Central memory CD4-positive, alpha-beta T cell (primary cell): ENCODE data around the gene SCYGR1.
"Not testable (repeated sequence)": the region's sequence is repeated elsewhere in the genome, so short reads cannot be mapped to it uniquely, and the experiment has no call there.

Experiments used
- DNase-seq: peaks from one replicate; pipeline ENCODE4 v3.0.0; 2022

SCYGR1 gene

DNA sequence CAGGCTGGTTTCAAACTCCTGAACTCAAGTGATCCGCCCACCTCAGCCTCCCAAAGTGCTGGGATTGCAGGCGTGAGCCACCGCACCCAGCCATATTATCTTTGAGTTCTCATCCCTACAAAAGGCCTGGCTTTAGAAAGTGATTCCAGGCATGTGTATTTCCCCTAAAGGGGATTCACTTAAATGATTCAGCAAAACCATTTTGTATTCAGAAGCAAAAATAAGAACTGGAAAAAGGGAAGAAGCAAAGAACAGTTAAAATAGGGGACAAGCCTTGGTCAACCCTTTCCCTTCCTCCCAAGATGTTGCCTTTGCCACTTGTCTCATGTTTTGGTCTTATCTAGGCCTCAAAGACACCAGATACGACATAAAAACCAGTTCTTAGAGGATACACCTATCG is 19.2 kb downstream of the SCYGR1 start:
- DNase-seq = no peak

DNA sequence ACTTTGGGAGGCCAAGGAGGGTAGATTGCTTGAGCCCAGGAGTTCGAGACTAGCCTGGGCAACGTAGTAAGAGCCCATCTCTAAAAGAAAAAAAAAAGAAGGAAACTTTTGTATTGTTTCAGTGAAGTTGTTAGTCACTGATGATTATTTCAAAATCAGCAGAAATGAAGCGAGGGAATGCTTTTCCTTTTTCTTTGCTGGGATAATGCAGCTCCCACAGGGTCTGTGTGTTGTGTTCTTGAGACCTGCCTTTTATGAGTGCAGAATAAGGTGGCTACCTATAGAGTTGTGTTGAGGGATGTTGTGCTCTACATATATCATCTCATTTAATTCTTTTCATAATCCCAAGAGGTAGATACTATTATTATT is 20.3 kb downstream of the SCYGR1 start:
- DNase-seq = no peak

DNA sequence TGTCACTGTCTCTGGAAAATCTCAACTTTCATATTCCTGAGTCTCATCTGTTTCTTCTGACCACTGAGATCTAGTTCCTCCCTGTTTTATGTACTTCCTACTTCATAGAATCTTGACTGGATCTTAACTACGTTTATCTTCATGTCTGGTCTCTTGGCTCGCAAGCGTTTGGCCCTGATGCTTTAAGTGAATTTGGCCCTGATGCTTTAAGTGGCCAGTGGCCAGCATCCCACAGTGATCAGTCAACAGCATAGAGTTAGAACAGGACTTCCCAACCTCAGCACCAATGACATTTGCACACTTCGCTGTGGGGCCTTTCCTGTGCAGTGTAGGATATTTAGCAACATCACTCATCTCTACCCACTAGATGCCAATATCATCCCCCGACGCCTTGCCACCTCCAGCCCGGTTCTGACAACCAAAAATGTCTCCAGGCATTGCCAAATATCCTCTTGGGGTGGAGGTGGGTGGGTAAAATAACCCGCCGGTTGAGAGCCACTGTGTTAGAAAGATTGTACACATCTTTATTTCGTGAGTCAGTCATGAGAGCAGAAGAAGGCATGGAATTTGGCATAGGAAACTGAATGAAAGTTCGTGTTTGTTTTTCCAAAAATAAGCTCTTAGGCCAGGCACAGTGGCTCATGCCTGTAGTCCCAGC is 20.9 kb downstream of the SCYGR1 start:
- no peak for DNase-seq

DNA sequence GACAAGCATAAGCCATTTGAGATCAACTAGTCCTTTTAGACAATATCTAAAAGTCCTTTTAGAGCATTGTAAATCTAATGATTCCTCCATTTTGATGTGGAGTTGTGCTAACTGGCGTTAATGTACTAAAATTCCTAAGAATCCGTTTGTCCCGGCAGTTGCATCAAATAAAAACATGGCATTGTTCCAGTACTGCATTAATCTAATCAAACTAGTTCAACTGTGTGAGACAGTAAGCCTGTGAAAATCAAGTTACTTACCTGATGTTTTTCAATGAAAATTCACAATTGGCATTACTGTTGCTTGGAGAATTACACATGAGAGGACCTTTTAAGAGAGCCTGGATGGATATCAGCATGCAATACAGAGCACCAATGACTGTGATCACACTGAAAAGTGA is 21.9 kb downstream of the SCYGR1 start:
- no peak for DNase-seq

DNA sequence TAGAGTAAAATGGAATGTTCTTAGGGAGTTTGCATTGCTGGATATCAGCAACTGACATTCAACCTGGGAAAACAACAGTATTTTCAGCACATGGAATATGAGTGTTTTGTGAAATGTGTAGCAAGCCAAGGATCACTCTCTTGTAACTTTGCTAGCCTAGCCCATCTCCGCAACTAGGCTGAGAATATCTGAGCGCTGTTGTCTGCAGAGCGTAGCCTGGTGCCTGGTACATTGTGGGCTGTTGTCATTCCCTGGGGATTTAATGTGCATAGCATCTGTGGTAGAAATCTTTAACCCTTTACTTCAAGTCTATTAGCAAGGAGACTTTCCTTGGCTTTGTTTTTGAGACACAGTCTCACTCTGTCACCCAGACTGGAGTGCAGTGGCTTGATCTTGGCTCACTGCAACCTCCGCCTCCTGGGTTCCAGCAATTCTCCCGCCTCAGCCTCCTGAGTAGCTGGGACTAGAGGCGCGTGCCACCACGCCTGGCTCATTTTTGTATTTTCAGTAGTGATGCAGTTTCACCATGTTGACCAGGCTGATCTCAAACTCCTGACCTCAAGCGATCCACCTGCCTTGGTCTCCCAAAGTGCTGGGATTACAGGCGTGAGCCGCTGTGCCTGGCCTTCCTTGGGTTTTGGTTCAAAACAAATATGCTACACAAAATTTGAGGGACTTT is 23.0 kb downstream of the SCYGR1 start:
- not testable (repeated sequence) for DNase-seq

DNA sequence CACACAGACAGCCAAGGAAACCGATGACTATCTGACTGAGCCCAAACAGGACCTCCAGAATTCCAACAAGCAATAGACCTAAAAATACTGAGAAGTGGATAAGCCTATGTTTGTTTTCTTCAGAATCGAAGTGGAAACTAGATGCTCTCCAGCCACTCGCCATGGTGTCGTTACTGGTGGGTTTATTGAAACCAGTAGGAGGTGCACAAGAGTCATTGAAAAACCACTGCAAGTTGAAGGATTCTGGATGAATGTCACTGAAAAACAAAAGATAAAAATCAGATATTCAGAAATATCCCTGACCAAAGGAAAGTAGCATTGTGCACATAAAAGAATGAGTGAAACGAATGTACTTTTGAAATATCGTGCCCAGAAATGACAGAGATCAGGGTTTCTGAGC is 24.0 kb downstream of the SCYGR1 start:
- DNase-seq = peak; percentile 3

DNA sequence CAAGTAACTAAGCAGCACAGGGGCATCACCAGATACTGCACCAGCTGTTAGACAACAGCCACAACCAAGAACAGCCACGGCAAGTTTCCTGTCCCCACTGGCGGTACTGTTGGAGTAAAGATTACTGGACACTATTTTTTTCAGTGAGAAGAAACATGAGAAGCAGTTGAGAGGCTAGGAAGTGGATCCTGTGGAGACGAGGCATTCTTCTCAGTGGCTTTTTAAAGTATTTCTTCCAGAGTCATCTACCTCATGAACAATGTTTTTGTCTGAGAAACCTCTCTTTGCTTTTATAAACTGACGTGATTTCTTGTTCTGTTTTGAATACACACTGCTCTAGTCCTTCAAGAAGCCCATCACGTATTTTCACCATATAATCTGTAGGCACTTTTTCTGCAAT is 27.4 kb downstream of the SCYGR1 start:
- DNase-seq = no peak

DNA sequence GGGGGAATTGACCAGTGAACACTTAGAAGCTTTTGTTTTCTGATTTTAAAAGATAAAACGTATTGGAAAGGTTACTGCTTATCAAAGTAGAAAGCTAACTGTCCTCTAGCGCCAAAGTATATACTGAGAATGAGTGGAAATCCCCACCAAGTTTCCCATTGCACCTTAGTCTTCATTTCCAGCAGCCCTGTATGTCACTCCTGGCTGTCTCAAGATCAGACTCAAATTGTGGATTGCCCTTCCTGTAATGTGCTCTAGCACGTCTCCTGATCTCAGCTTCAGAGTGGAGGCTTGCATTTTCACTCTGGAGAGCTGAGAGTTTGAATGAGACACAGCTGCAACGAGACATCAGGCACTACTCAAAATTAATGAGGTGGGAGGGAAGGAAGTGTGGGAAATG is 36.1 kb downstream of the SCYGR1 start:
- no peak for DNase-seq

DNA sequence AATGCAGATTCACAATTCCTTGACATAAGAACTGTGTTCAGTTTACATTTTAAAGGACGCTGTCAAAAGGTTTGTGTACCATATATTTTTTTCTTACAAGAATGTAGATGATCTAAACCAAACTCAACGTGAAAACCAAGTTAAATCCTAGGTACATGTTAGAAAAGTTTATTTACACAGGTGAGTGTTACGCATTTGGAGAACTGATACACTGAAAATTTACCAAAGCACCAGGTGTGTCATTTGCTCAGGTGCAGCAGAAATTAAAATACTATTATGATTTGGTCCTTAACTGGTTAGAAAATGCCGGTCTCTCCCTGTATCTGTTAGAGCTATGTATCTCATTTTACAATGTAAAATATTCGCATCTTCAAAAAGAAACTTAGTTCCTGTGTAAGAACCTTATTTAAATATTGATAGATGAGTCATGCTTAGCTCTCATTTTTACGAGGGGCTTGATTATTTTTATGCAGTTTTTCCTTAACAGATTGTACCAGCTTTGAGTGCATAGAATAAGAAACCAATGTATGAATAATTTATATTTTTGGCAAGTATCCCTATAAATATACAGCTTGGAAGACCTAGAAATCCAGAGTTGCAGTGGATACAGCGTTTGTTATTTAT is 37.6 kb downstream of the SCYGR1 start:
- DNase-seq = no peak

DNA sequence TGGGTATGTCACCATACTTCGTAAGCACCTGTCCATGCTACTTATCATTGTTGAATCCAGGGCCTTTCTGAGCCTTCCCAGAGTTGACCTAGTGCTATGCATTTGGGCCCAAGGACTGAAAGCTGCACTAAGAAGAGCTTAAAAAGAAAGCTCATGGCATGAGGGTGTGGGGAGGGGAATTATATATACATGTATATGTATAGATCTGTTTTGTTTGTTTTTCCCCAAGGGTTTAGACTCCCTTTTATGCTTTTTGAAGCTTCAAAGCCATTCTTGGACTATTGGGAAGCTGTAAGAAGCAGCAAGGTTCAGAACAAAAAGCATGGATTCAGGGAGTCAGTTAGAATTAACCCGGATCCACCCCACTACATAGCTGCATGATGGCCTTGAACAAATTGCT is 39.4 kb downstream of the SCYGR1 start:
- DNase-seq = no peak

DNA sequence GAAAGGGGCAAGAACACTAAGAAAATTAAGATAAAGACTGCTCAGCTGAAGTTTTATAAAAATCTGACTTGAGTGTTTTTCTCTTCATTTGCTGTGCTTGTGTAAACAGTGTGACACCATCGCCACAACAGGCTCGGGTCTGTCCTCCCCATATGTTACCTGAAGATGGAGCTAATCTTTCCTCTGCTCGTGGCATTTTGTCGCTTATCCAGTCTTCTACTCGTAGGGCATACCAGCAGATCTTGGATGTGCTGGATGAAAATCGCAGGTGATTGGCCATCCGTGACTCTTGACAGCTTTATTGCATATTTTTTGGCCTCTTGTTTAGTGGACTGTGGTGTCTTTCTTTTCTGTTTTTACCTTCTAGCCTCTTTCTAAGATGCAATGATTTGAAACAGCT is 40.6 kb downstream of the SCYGR1 start:
- DNase-seq = no peak

DNA sequence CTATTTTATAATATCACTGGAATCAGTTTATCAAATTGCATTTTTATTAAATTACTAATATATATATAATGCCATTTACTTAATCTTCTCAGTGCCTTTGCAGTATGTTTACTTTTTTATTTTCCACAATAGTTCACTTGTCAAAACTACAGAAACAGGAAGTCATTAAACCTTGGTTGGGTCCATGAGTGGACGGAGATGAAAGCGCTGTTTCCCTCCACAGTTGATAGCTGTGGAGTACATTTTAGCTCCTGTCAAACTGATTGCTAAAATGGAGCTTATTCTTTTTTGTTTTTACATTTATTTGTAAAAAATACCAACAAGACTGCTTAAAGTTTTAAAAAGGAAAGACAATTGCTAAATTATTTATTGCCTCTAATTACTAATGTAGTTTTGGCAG is 43.5 kb downstream of the SCYGR1 start:
- DNase-seq = no peak

DNA sequence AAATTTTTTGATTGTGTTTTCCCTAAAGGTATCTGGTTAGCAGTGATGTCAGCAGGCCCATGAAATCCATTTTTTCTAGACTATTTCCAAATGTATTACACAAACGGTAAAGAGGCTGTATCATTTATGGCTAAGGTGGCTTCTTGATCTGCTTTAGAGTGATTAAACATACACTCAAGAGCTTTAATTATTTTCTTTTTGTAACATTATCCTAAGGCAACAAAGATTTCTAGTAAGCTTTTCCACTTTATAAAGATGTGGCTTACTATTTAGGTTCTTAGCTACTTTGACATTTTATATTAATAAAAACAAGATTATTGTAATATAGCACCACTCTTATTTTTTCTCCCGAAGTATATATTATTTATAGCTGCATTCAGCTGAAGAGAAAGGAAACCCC is 46.2 kb downstream of the SCYGR1 start:
- DNase-seq = no peak

DNA sequence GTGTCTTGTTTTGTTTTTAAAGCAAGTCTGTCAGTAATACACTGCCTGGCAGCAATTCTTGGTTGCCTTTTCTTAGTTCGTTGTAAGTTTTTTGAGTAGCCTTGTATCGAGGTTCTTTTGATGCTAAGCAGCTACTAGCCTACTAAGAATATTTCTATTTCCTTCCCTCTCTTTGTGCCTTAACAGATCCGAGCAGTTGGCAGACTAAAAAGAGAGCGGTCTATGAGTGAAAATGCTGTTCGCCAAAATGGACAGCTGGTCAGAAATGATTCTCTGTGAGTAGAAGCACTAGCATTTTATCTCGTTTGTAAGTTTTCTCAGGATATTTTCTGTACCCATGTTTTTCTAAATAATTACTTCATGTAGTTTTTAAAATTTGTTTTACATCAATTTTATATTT is 47.6 kb downstream of the SCYGR1 start:
- no peak for DNase-seq

DNA sequence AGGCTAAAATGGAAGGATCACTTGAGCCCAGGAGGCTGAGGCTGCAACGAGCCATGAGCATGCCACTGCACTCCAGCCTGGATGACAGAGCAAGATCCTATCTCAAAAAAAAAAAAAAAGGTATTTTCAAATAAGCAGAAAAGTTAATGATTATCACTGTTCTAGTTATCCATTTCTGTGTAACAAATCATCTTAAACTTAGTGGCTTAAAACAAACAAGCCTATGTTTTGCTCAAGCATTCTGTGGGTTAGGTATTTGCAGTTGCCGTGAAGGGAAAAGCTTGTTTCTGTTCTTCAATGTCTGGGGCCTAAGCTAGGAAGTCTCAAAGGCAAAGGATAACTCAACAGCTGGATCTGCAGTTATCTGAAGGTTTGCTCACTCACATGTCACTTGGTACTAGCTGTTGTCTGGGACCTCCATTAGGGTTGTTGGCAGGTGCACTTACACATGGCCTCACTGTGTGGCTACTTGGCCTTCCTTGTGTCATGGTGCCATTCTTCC is 48.6 kb downstream of the SCYGR1 start:
- DNase-seq = no peak
